H9 (cell line): ENCODE results near the gene KLHDC7A. TPM values are rescaled to one million over a fixed set of nuclear protein-coding genes. Genes with fewer than 3 reads are reported as not detected.

Experiments
- DNase-seq: peaks from one replicate; pipeline ENCODE4 v3.0.0-alpha.2; 2017
- H2AFZ ChIP-seq: one replicate; pipeline ENCODE4 v1.6.1; 2013; ENCODE audit warnings: mild to moderate bottlenecking, low read length, control low read depth, moderate library complexity
- H2AK5ac ChIP-seq: 2 replicates; pipeline ENCODE4 v1.6.1; 2013; ENCODE audit warnings: low read length, control low read depth, mixed read lengths; ENCODE audit not compliant: insufficient read length
- H2BK120ac ChIP-seq: one replicate; pipeline ENCODE4 v1.6.1; 2013; ENCODE audit warnings: low read depth, mild to moderate bottlenecking, low read length, control low read depth, inconsistent platforms; ENCODE audit not compliant: poor library complexity, severe bottlenecking
- H2BK12ac ChIP-seq: 2 replicates; pipeline ENCODE4 v1.6.1; 2013; ENCODE audit warnings: low read length, control low read depth, mixed read lengths, low read depth; ENCODE audit not compliant: insufficient read length
- H2BK15ac ChIP-seq: 2 replicates; pipeline ENCODE4 v1.6.1; 2013; ENCODE audit warnings: low read depth, low read length, control low read depth
- H2BK20ac ChIP-seq: one replicate; pipeline ENCODE4 v1.6.1; 2013; ENCODE audit warnings: low read depth, mild to moderate bottlenecking, low read length, control low read depth, inconsistent platforms; ENCODE audit not compliant: poor library complexity, severe bottlenecking
- H2BK5ac ChIP-seq: 2 replicates; pipeline ENCODE4 v1.6.1; 2013; ENCODE audit warnings: low read length, control low read depth, mixed read lengths; ENCODE audit not compliant: insufficient read length
- H3K14ac ChIP-seq: 2 replicates; pipeline ENCODE4 v1.6.1; 2013; ENCODE audit warnings: low read length, control low read depth; ENCODE audit not compliant: insufficient read depth
- H3K18ac ChIP-seq: 2 replicates; pipeline ENCODE4 v1.6.1; 2013; ENCODE audit warnings: low read depth, mild to moderate bottlenecking, mixed read lengths, low read length, control low read depth; ENCODE audit not compliant: insufficient read length
- H3K23ac ChIP-seq: 2 replicates; pipeline ENCODE4 v1.6.1; 2013; ENCODE audit warnings: low read length, control low read depth, mixed read lengths, low read depth; ENCODE audit not compliant: insufficient read length
- H3K23me2 ChIP-seq: 2 replicates; pipeline ENCODE4 v1.6.1; 2013; ENCODE audit warnings: low read depth, mild to moderate bottlenecking, mixed read lengths, low read length, control low read depth; ENCODE audit not compliant: insufficient read length, poor library complexity, severe bottlenecking
- H3K27ac ChIP-seq: 2 replicates; pipeline ENCODE4 v1.5.1; 2013; ENCODE audit warnings: low read length, control low read depth, mixed read lengths, low read depth; ENCODE audit not compliant: insufficient read length
- H3K27me3 ChIP-seq: 2 replicates; pipeline ENCODE4 v1.6.1; 2013; ENCODE audit warnings: low read length, control low read depth, inconsistent platforms; ENCODE audit not compliant: insufficient read depth
- H3K4ac ChIP-seq: 2 replicates; pipeline ENCODE4 v1.6.1; 2013; ENCODE audit warnings: low read depth, mild to moderate bottlenecking, control low read depth, inconsistent platforms, low read length, moderate library complexity
- H3K4me1 ChIP-seq: 2 replicates; pipeline ENCODE4 v1.6.1; 2013; ENCODE audit warnings: low read length, control low read depth, inconsistent platforms; ENCODE audit not compliant: insufficient read depth
- H3K4me2 ChIP-seq: 2 replicates; pipeline ENCODE4 v1.6.1; 2013; ENCODE audit warnings: low read length, control low read depth, mixed read lengths; ENCODE audit not compliant: insufficient read length, insufficient read depth
- H3K56ac ChIP-seq: 2 replicates; pipeline ENCODE4 v1.6.1; 2013; ENCODE audit warnings: low read depth, mild to moderate bottlenecking, mixed read lengths, low read length, control low read depth; ENCODE audit not compliant: insufficient read length
- H3K79me1 ChIP-seq: 2 replicates; pipeline ENCODE4 v1.6.1; 2013; ENCODE audit warnings: low read depth, mild to moderate bottlenecking, moderate library complexity, low read length, control low read depth, inconsistent platforms; ENCODE audit not compliant: insufficient read depth, poor library complexity, severe bottlenecking
- H3K79me2 ChIP-seq: 2 replicates; pipeline ENCODE4 v1.6.1; 2013; ENCODE audit warnings: low read length, control low read depth, inconsistent platforms; ENCODE audit not compliant: insufficient read depth
- H3K9ac ChIP-seq: 2 replicates; pipeline ENCODE4 v1.6.1; 2013; ENCODE audit warnings: low read length, control low read depth, mixed read lengths; ENCODE audit not compliant: insufficient read length; ENCODE audit errors: extremely low read depth
- H3K9me3 ChIP-seq: one replicate; pipeline ENCODE4 v1.6.1; 2013; ENCODE audit warnings: low read depth, low read length, inconsistent platforms; ENCODE audit not compliant: control insufficient read depth
- H3T11ph ChIP-seq: one replicate; pipeline ENCODE4 v1.6.1; 2013; ENCODE audit warnings: mild to moderate bottlenecking, low read length, control low read depth, inconsistent platforms
- H4K20me1 ChIP-seq: one replicate; pipeline ENCODE4 v1.6.1; 2013; ENCODE audit not compliant: control insufficient read depth, insufficient read length, insufficient read depth
- H4K5ac ChIP-seq: 2 replicates; pipeline ENCODE4 v1.6.1; 2013; ENCODE audit warnings: low read depth, mild to moderate bottlenecking, mixed read lengths, low read length, control low read depth; ENCODE audit not compliant: insufficient read length
- H4K8ac ChIP-seq: replicated peaks from 2 replicates; pipeline ENCODE4 v1.6.1; 2013; ENCODE audit warnings: low read length, control low read depth, mixed read lengths, low read depth; ENCODE audit not compliant: insufficient read length
- H4K91ac ChIP-seq: 2 replicates; pipeline ENCODE4 v1.6.1; 2013; ENCODE audit warnings: low read depth, mild to moderate bottlenecking, moderate library complexity, mixed read lengths, low read length, control low read depth; ENCODE audit not compliant: insufficient read length
- H3K27ac Mint-ChIP-seq, 3 experiments: 2 replicates in 2 of 3; 3 replicates in 1 of 3; pipeline ENCODE4 v1.8.0; 2020 to 2021; ENCODE audit warnings: mixed read lengths in 3 of 3, mild to moderate bottlenecking in 1 of 3, moderate library complexity in 1 of 3
- H3K27me3 Mint-ChIP-seq: 2 replicates; pipeline ENCODE4 v1.8.0; 2021; ENCODE audit warnings: low read depth, mild to moderate bottlenecking, moderate library complexity, mixed read lengths
- H3K36me3 Mint-ChIP-seq, 3 experiments: 2 replicates in 2 of 3; 3 replicates in 1 of 3; pipeline ENCODE4 v1.8.0; 2020 to 2021; ENCODE audit warnings: low read depth in 3 of 3, mixed read lengths in 3 of 3; ENCODE audit not compliant: insufficient read depth in 1 of 3
- H3K4me1 Mint-ChIP-seq, 2 experiments: 2 replicates each; pipeline ENCODE4 v1.8.0; 2020; ENCODE audit warnings: mixed read lengths in 2 of 2
- H3K4me3 Mint-ChIP-seq, 2 experiments: 2 replicates in 1 of 2; 3 replicates in 1 of 2; pipeline ENCODE4 v1.8.0; 2020 to 2021; ENCODE audit warnings: mild to moderate bottlenecking in 2 of 2, mixed read lengths in 2 of 2, moderate library complexity in 1 of 2
- H3K9me3 Mint-ChIP-seq, 2 experiments: 2 replicates in 1 of 2; 3 replicates in 1 of 2; pipeline ENCODE4 v1.8.0; 2020; ENCODE audit warnings: mild to moderate bottlenecking in 2 of 2, mixed read lengths in 2 of 2, moderate library complexity in 1 of 2
- WGBS: extraction: QIAGEN DNeasy Blood & Tissue Kit; methylation state at CpG from one replicate; pipeline ENCODE4 v1.1.7; 2013; ENCODE audit warnings: missing lambda C conversion rate, low lambda C conversion rate, mixed read lengths; ENCODE audit not compliant: insufficient read length; ENCODE audit errors: extremely low coverage; 5-methylcytosine and 5-hydroxymethylcytosine counted together
- total RNA-seq: library from RNA; stranded (reverse); gene quantifications from 2 replicates; pipeline ENCODE4 v1.2.1, GENCODE V29; 2021
- TF ChIP-seq, protein P1 (sequence below): fragments of 200-600 bp; sonication (generic); conservative IDR thresholded peaks from 3 replicates; pipeline ENCODE4 v1.8.0; 2021; ENCODE audit warnings: antibody characterized with exemption, mild to moderate bottlenecking

Gene KLHDC7A
- total RNA-seq, 1 experiment from 2014 or later = 11.4 TPM

- H3K36me3 Mint-ChIP-seq = no peaks in the 10 kb centered on the region
- H2AK5ac ChIP-seq = no peak overlapping the region
Observed at GRCh38 chr1:18531503-18531845, 50.7 kb downstream of the KLHDC7A start.

More at GRCh38 chr1:18531503-18531845, 50.7 kb downstream of the KLHDC7A start:
- Mint-ChIP-seq H3K27ac (no peak overlapping the region), H3K27me3 (peaks cover 34% of the 10 kb centered on the region), H3K4me3 (no peak overlapping the region), H3K4me1 (peaks cover 8 to 10% of the 10 kb centered on the region in 2 experiments), H3K9me3 (no peaks in the 10 kb centered on the region)
- no peak overlapping the region for H4K91ac ChIP-seq
- no peak overlapping the region for H3K18ac ChIP-seq
- H2BK5ac ChIP-seq = no peak overlapping the region
- DNase-seq = peak; percentile 11
- no peak overlapping the region for H3K4me2 ChIP-seq
- no peaks in the 10 kb centered on the region for H3K79me1 ChIP-seq
- no CpG with 5 or more reads among the region's 3 CpGs for WGBS
- no peak overlapping the region for H3T11ph ChIP-seq
- no peak overlapping the region for H2BK20ac ChIP-seq
- no peak overlapping the region for H2BK120ac ChIP-seq
- no peak overlapping the region for H4K8ac ChIP-seq
- H3K79me2 ChIP-seq = no peaks in the 10 kb centered on the region
- no peak overlapping the region; the same call in 1 of the 2 replicates for H3K14ac ChIP-seq
- no peak overlapping the region for H4K5ac ChIP-seq
- no peak overlapping the region for H3K23ac ChIP-seq
- H3K9ac ChIP-seq = no peak overlapping the region
- no peak overlapping the region for H3K56ac ChIP-seq
- H3K9me3 ChIP-seq = no peaks in the 10 kb centered on the region
- no peaks in the 10 kb centered on the region for H3K23me2 ChIP-seq
- H2BK12ac ChIP-seq = no peak overlapping the region
- H3K4me1 ChIP-seq = no peaks in the 10 kb centered on the region; the same call in 1 of the 2 replicates
- no peaks in the 10 kb centered on the region; the same call in 1 of the 2 replicates for H3K27me3 ChIP-seq
- TF ChIP-seq, protein P1, sequence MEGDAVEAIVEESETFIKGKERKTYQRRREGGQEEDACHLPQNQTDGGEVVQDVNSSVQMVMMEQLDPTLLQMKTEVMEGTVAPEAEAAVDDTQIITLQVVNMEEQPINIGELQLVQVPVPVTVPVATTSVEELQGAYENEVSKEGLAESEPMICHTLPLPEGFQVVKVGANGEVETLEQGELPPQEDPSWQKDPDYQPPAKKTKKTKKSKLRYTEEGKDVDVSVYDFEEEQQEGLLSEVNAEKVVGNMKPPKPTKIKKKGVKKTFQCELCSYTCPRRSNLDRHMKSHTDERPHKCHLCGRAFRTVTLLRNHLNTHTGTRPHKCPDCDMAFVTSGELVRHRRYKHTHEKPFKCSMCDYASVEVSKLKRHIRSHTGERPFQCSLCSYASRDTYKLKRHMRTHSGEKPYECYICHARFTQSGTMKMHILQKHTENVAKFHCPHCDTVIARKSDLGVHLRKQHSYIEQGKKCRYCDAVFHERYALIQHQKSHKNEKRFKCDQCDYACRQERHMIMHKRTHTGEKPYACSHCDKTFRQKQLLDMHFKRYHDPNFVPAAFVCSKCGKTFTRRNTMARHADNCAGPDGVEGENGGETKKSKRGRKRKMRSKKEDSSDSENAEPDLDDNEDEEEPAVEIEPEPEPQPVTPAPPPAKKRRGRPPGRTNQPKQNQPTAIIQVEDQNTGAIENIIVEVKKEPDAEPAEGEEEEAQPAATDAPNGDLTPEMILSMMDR = no peak
- no peak overlapping the region for H3K27ac ChIP-seq
- H2AFZ ChIP-seq = no peak overlapping the region
- H2BK15ac ChIP-seq = no peak overlapping the region
- no peaks in the 10 kb centered on the region for H4K20me1 ChIP-seq
- no peak overlapping the region for H3K4ac ChIP-seq
